ENCODE results near the gene PIK3R5.

GRCh38 chr17:8940866-8941471 lies 24.5 kb downstream of the PIK3R5 start:
- TF ChIP-seq CTCF (IDR thresholded peaks at IDR 0.05; ENCODE audit: low read depth, low read length, poor library complexity, severe bottlenecking) (no peak), EZH2phosphoT487 (IDR thresholded peaks at IDR 0.05; ENCODE audit: borderline replicate concordance, low read length) (no peak)

Data from DOHH2 (cell line).